Ectodermal cell (in vitro differentiated cells): ENCODE data around the gene PEAK1.

Experiments
- H3K27ac ChIP-seq: 2 replicates; pipeline ENCODE4 v1.7.0; 2013; ENCODE audit warnings: mild to moderate bottlenecking, low read depth, low read length; ENCODE audit not compliant: insufficient read depth, poor library complexity, severe bottlenecking
- H3K27me3 ChIP-seq: 2 replicates; pipeline ENCODE4 v1.7.0; 2013; ENCODE audit warnings: mild to moderate bottlenecking, low read length; ENCODE audit not compliant: insufficient read depth, control insufficient read depth, poor library complexity, severe bottlenecking
- H3K36me3 ChIP-seq: one replicate; pipeline ENCODE4 v1.7.0; 2013; ENCODE audit warnings: low read length; ENCODE audit not compliant: control insufficient read depth, insufficient read depth
- H3K4me1 ChIP-seq: one replicate; pipeline ENCODE4 v1.7.0; 2013; ENCODE audit warnings: low read length; ENCODE audit not compliant: control insufficient read depth, insufficient read depth
- H3K4me3 ChIP-seq: 2 replicates; pipeline ENCODE4 v1.7.0; 2013; ENCODE audit warnings: low read depth, low read length, control low read depth; ENCODE audit not compliant: insufficient read depth
- H3K9me3 ChIP-seq: 2 replicates; pipeline ENCODE4 v1.7.0; 2013; ENCODE audit warnings: mild to moderate bottlenecking, low read length, moderate library complexity; ENCODE audit not compliant: control insufficient read depth
- WGBS, 2 experiments: methylation state at CpG; one replicate each; pipeline ENCODE4 v1.1.7; 2013; ENCODE audit warnings: missing lambda C conversion rate in 2 of 2; 5-methylcytosine and 5-hydroxymethylcytosine counted together

PEAK1 gene

GRCh38 chr15:77361456-77361855, 58.4 kb downstream of the PEAK1 start:
- Histone ChIP-seq H3K4me1 (no peaks in the 10 kb centered on the region), H3K9me3 (no peaks in the 10 kb centered on the region), H3K27me3 (no peaks in the 10 kb centered on the region), H3K4me3 (no peak overlapping the region), H3K36me3 (no peaks in the 10 kb centered on the region), H3K27ac (no peak overlapping the region)
- WGBS, 2 experiments = 86 to 100% methylated on average over 1 of the region's 1 CpG

GRCh38 chr15:77358545-77359240, 61.2 kb downstream of the PEAK1 start:
- no peaks in the 10 kb centered on the region for H3K9me3 ChIP-seq
- H3K27ac ChIP-seq = no peak overlapping the region
- no peak overlapping the region for H3K4me3 ChIP-seq
- WGBS, 2 experiments = 93 to 97% methylated on average over 5 of the region's 5 CpGs
- no peaks in the 10 kb centered on the region for H3K27me3 ChIP-seq
- no peaks in the 10 kb centered on the region for H3K36me3 ChIP-seq
- H3K4me1 ChIP-seq = no peaks in the 10 kb centered on the region

GRCh38 chr15:77356305-77356704, 63.6 kb downstream of the PEAK1 start:
- Histone ChIP-seq H3K36me3 (no peaks in the 10 kb centered on the region), H3K27me3 (no peaks in the 10 kb centered on the region)
- 90 to 100% methylated on average over 1 of the region's 3 CpGs for WGBS, 2 experiments

GRCh38 chr15:77355321-77355720, 64.6 kb downstream of the PEAK1 start:
- no peaks in the 10 kb centered on the region for H3K4me1 ChIP-seq
- H3K27me3 ChIP-seq = no peaks in the 10 kb centered on the region
- H3K4me3 ChIP-seq = no peak overlapping the region
- no peaks in the 10 kb centered on the region for H3K36me3 ChIP-seq
- no peak overlapping the region for H3K27ac ChIP-seq
- WGBS, 2 experiments = 94 to 99% methylated on average over 3 of the region's 3 CpGs
- no peaks in the 10 kb centered on the region for H3K9me3 ChIP-seq

More at GRCh38 chr15:77356305-77356704, 63.6 kb downstream of the PEAK1 start:
- no peaks in the 10 kb centered on the region for H3K9me3 ChIP-seq
- no peaks in the 10 kb centered on the region for H3K4me1 ChIP-seq
- no peak overlapping the region for H3K4me3 ChIP-seq
- no peak overlapping the region for H3K27ac ChIP-seq

GRCh38 chr15:77354063-77354462, 65.8 kb downstream of the PEAK1 start:
- H3K27ac ChIP-seq = no peak overlapping the region
- H3K4me3 ChIP-seq = no peak overlapping the region

GRCh38 chr15:77352887-77353286, 67.0 kb downstream of the PEAK1 start:
- WGBS, 2 experiments = 71 to 82% methylated on average over 4 of the region's 4 CpGs
- no peaks in the 10 kb centered on the region for H3K9me3 ChIP-seq

More at GRCh38 chr15:77354063-77354462, 65.8 kb downstream of the PEAK1 start:
- no peaks in the 10 kb centered on the region for H3K36me3 ChIP-seq
- no peaks in the 10 kb centered on the region for H3K4me1 ChIP-seq
- no peaks in the 10 kb centered on the region for H3K27me3 ChIP-seq
- no peaks in the 10 kb centered on the region for H3K9me3 ChIP-seq

GRCh38 chr15:77350792-77351191, 69.1 kb downstream of the PEAK1 start:
- 92 to 100% methylated on average over 1 of the region's 1 CpG for WGBS, 2 experiments
- H3K4me3 ChIP-seq = no peak overlapping the region
- H3K36me3 ChIP-seq = no peaks in the 10 kb centered on the region
- H3K27me3 ChIP-seq = no peaks in the 10 kb centered on the region
- no peak overlapping the region for H3K27ac ChIP-seq
- no peaks in the 10 kb centered on the region for H3K4me1 ChIP-seq
- no peaks in the 10 kb centered on the region for H3K9me3 ChIP-seq

More at GRCh38 chr15:77352887-77353286, 67.0 kb downstream of the PEAK1 start:
- H3K27ac ChIP-seq = no peak overlapping the region
- H3K4me3 ChIP-seq = no peak overlapping the region
- no peaks in the 10 kb centered on the region for H3K27me3 ChIP-seq
- H3K4me1 ChIP-seq = no peaks in the 10 kb centered on the region
- H3K36me3 ChIP-seq = no peaks in the 10 kb centered on the region

- Histone ChIP-seq H3K4me1 (no peaks in the 10 kb centered on the region), H3K36me3 (no peaks in the 10 kb centered on the region), H3K27ac (no peak overlapping the region), H3K4me3 (no peak overlapping the region), H3K9me3 (no peaks in the 10 kb centered on the region), H3K27me3 (no peaks in the 10 kb centered on the region)
- WGBS, 2 experiments = 86% methylated on average over 2 of the region's 2 CpGs; no CpG with 5 or more reads in 1 of the 2 experiments
These were observed 70.2 kb downstream of the PEAK1 start for GRCh38 chr15:77349666-77350065.

GRCh38 chr15:77348511-77348910, 71.4 kb downstream of the PEAK1 start:
- no peak overlapping the region for H3K27ac ChIP-seq
- H3K4me1 ChIP-seq = no peaks in the 10 kb centered on the region
- H3K36me3 ChIP-seq = no peaks in the 10 kb centered on the region
- no peak overlapping the region for H3K4me3 ChIP-seq
- no peaks in the 10 kb centered on the region for H3K9me3 ChIP-seq
- no peaks in the 10 kb centered on the region for H3K27me3 ChIP-seq
- 100% methylated on average over 2 to 3 of the region's 4 CpGs for WGBS, 2 experiments

GRCh38 chr15:77347197-77347596, 72.7 kb downstream of the PEAK1 start:
- 69 to 86% methylated on average over 3 to 4 of the region's 4 CpGs for WGBS, 2 experiments
- no peak overlapping the region for H3K27ac ChIP-seq

More at GRCh38 chr15:77347197-77347596, 72.7 kb downstream of the PEAK1 start:
- Histone ChIP-seq H3K4me1 (no peaks in the 10 kb centered on the region), H3K4me3 (no peak overlapping the region), H3K36me3 (no peaks in the 10 kb centered on the region), H3K27me3 (no peaks in the 10 kb centered on the region), H3K9me3 (no peaks in the 10 kb centered on the region)
